KMS-11 (cell line): Measurements from ENCODE around the gene CPE.

Source experiments
- H2AFZ ChIP-seq: fragments of 200-600 bp; sonication (generic); 2 replicates; pipeline ENCODE4 v1.6.1; 2016; ENCODE audit warnings: antibody characterized with exemption, mixed run types, low read depth
- H3K27ac ChIP-seq: fragments of 200-600 bp; sonication (generic); 2 replicates; pipeline ENCODE4 v1.6.1; 2016; ENCODE audit warnings: mild to moderate bottlenecking, mixed run types
- H3K27me3 ChIP-seq: fragments of 200-600 bp; sonication (generic); 2 replicates; pipeline ENCODE4 v1.6.1; 2017; ENCODE audit warnings: mild to moderate bottlenecking, low read depth, mixed run types, moderate library complexity; ENCODE audit not compliant: insufficient read depth
- H3K36me3 ChIP-seq: fragments of 200-600 bp; sonication (generic); 2 replicates; pipeline ENCODE4 v1.6.1; 2017; ENCODE audit warnings: mild to moderate bottlenecking, mixed run types; ENCODE audit not compliant: insufficient read depth
- H3K4me1 ChIP-seq: fragments of 200-600 bp; sonication (generic); 2 replicates; pipeline ENCODE4 v1.6.1; 2016; ENCODE audit warnings: mild to moderate bottlenecking, low read depth, mixed run types; ENCODE audit not compliant: poor library complexity, severe bottlenecking
- H3K4me2 ChIP-seq: fragments of 200-600 bp; sonication (generic); 2 replicates; pipeline ENCODE4 v1.7.0; 2016; ENCODE audit warnings: mild to moderate bottlenecking, mixed run types
- H3K4me3 ChIP-seq: fragments of 200-600 bp; sonication (generic); IDR thresholded peaks from 2 replicates; pipeline ENCODE4 v1.6.1; 2017; ENCODE audit warnings: low read depth, low read length, mixed read lengths; ENCODE audit not compliant: insufficient read depth
- H3K79me2 ChIP-seq: fragments of 200-600 bp; sonication (generic); 2 replicates; pipeline ENCODE4 v1.6.1; 2016; ENCODE audit warnings: low read depth, mixed run types; ENCODE audit not compliant: insufficient read depth
- H3K9ac ChIP-seq: fragments of 200-600 bp; sonication (generic); 2 replicates; pipeline ENCODE4 v1.6.1; 2016; ENCODE audit warnings: mild to moderate bottlenecking, mixed run types
- H4K20me1 ChIP-seq: fragments of 200-600 bp; sonication (generic); 2 replicates; pipeline ENCODE4 v1.6.1; 2016; ENCODE audit warnings: mild to moderate bottlenecking, mixed run types; ENCODE audit not compliant: insufficient read depth
- CTCF ChIP-seq: fragments of 200-600 bp; sonication (generic); conservative IDR thresholded peaks from 2 replicates; pipeline ENCODE4 v1.6.1; 2017; ENCODE audit warnings: low read depth, mild to moderate bottlenecking, antibody characterized with exemption, low read length, moderate library complexity, mixed read lengths

CPE gene

DNA sequence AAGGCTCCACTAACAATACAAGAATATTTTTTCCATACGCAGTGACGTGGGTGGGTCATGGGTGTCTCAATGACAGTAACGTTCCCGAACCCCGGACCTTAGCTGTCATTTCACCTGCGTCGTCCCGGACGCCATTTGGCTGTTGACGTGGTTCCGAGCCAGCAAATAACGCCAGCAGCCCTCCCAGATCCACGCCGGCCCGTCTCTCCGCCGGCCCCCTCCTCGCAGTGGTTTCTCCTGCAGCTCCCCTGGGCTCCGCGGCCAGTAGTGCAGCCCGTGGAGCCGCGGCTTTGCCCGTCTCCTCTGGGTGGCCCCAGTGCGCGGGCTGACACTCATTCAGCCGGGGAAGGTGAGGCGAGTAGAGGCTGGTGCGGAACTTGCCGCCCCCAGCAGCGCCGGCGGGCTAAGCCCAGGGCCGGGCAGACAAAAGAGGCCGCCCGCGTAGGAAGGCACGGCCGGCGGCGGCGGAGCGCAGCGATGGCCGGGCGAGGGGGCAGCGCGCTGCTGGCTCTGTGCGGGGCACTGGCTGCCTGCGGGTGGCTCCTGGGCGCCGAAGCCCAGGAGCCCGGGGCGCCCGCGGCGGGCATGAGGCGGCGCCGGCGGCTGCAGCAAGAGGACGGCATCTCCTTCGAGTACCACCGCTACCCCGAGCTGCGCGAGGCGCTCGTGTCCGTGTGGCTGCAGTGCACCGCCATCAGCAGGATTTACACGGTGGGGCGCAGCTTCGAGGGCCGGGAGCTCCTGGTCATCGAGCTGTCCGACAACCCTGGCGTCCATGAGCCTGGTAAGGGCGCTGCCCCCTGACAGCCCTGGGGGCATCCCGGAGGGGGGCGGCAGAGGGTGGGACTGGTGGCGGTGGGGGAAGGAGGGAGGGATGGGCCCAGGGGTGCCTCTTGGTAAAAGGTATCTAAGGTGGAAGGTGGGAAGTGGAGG is at the start of gene CPE:
CPE (plus strand) TSS at position 264 of the 933 bp plus-strand sequence; CDS start at position 478, 214 bp downstream.
- Histone ChIP-seq H3K4me2 (peak within 1 kb of the TSS; percentile 70), H3K79me2 (no peaks in the 10 kb centered on the region), H3K4me1 (peaks cover 17% of the 10 kb centered on the region), H3K9ac (peak within 1 kb of the TSS; percentile 33; the same call in 1 of the 2 replicates), H3K27ac (no peak within 1 kb of the TSS), H3K4me3 (no peak within 1 kb of the TSS), H3K27me3 (no peaks in the 10 kb centered on the region), H4K20me1 (no peaks in the 10 kb centered on the region), H3K36me3 (no peaks in the 10 kb centered on the region), H2AFZ (peak within 1 kb of the TSS; percentile 79)
- no peak for TF ChIP-seq CTCF

DNA sequence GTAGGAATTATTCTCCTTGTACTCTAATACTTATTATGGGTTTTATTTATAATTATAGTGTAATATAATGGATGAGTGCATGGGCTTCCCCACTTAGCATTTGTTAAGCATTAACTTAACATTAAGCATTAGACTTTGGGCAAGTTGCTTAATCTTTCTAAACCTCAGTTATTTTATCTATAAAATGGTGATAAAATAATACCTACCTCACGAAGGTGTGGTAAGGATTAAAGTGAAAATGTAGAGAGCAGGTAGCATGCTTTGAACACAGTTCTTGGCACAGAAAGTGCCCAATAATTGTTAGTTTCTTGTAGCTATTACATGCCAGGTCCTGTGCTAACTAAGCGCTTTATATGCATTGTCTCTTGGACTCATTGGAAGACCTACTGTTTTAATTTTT is 48.7 kb upstream of the CPE start:
- no peak overlapping the region for H3K9ac ChIP-seq
- H3K4me1 ChIP-seq, result peaks cover 60% of the 10 kb centered on the region
- no peak overlapping the region for H3K4me3 ChIP-seq
- H3K27me3 ChIP-seq, result no peaks in the 10 kb centered on the region
- H3K79me2 ChIP-seq, result peaks cover 71% of the 10 kb centered on the region
- no peak for TF ChIP-seq CTCF
- no peak overlapping the region for H2AFZ ChIP-seq
- peak overlapping the region; percentile 74 for H3K4me2 ChIP-seq
- H3K27ac ChIP-seq, result no peak overlapping the region
- H3K36me3 ChIP-seq, result 0 out of 2 replicates have a peak, but pooled peaks cover 4% of the 10 kb centered on the region
- H4K20me1 ChIP-seq, result peaks cover 22% of the 10 kb centered on the region; the same call in 1 of the 2 replicates

- no peaks in the 10 kb centered on the region for H3K27me3 ChIP-seq
- no peak overlapping the region for H3K9ac ChIP-seq
- H3K4me2 ChIP-seq, result peak overlapping the region; percentile 14; the same call in 1 of the 2 replicates
- no peak overlapping the region for H2AFZ ChIP-seq
- H3K36me3 ChIP-seq, result 0 out of 2 replicates have a peak, but pooled peaks cover 4% of the 10 kb centered on the region
- H4K20me1 ChIP-seq, result peaks cover 22% of the 10 kb centered on the region; the same call in 1 of the 2 replicates
- peaks cover 54% of the 10 kb centered on the region for H3K4me1 ChIP-seq
- H3K27ac ChIP-seq, result no peak overlapping the region
- H3K79me2 ChIP-seq, result peaks cover 77% of the 10 kb centered on the region
- no peak for TF ChIP-seq CTCF
- no peak overlapping the region for H3K4me3 ChIP-seq
These were observed 48.1 kb upstream of the CPE start for GRCh38 chr4:165330666-165331065.

DNA sequence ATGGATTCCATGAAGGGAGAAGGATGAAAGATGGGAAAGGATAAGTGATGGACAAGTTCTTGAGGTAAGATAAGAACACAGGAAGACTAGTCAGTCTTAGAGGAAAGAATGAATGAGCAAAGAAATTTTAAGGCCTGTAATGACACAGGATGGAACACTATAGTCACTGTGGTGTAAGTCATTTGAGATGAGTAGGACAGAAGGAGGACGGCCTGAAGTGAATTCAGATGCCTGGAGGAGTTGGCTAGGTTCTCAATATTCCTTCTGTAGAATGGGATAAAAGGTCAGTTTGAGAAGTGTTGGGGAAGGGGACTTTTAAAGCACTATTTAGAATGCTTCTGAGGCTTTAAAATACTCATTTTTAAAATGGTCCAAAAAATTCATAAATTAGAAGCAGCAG is 47.4 kb upstream of the CPE start:
- peaks cover 47% of the 10 kb centered on the region for H3K4me1 ChIP-seq
- 0 out of 2 replicates have a peak overlapping the region, but pooled peaks have one; percentile 14 for H3K4me2 ChIP-seq
- no peak overlapping the region for H3K9ac ChIP-seq

More for the DNA sequence above, 47.4 kb upstream of the CPE start:
- 0 out of 2 replicates have a peak, but pooled peaks cover 4% of the 10 kb centered on the region for H3K36me3 ChIP-seq
- no peak overlapping the region for H2AFZ ChIP-seq
- H3K4me3 ChIP-seq, result no peak overlapping the region
- peaks cover 22% of the 10 kb centered on the region; the same call in 1 of the 2 replicates for H4K20me1 ChIP-seq
- no peak overlapping the region for H3K27ac ChIP-seq
- peaks cover 81% of the 10 kb centered on the region for H3K79me2 ChIP-seq
- H3K27me3 ChIP-seq, result no peaks in the 10 kb centered on the region
- TF ChIP-seq CTCF, result no peak
